ENCODE results near the gene LARGE2. TPM values are rescaled to one million over a fixed set of nuclear protein-coding genes. Genes with fewer than 3 reads are reported as not detected.

The LARGE2 gene
- total and polyA plus RNA-seq, 10 of the 15 experiments (the other 5 are each of a cell fraction or from before 2014, with no cell fraction given): 0.03 to 0.41 (median 0.19) TPM; not detected in 6

DNA sequence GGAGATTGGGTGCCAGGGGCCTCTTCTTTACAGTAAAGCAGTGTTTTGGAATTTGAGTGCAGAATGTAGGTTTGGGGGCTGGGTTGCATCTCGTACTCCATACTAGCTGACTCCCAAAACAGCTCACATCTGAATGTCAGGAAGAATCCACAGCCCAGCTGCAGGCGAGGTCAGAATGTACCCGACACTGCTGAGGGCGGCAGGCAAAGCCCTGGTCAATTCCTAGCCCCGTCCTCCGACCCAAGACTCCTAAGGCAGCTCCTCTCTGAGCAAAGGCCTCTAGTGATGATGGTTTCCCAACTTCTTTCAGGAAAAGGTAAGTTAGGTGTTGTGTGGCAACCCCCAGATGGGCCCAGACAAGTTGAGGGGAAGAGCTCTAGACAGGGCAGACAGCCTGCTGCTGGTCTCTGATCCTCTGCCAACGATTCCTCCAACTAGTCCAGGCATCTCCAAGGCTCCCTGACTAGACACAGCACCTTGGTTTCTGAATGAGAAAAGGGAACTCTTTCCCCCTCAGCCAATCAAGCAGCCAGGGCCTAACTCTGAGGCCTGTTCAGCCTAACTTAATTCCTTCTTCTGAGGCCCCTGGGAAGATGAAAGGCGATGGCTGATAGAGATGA is 8.6 kb downstream of the LARGE2 start:
- intact Hi-C loops (cut with micrococcal nuclease; ENCODE audit: unreplicated experiment): loop anchor here (1.0 kb wide), 2 partner anchors 13 to 191 kb away; no protein-coding TSS in a partner anchor
- TF ChIP-seq HDAC2 (IDR thresholded peaks at IDR 0.05) (no peak), SMAD5 (IDR thresholded peaks at IDR 0.05; ENCODE audit: low read depth) (no peak), TAF1 (IDR thresholded peaks at IDR 0.05; ENCODE audit: borderline replicate concordance, low read depth, low read length) (no peak), ZNF274 (IDR thresholded peaks at IDR 0.05; ENCODE audit: insufficient read depth, insufficient read length) (no peak), POU2F2 (IDR thresholded peaks at IDR 0.05; ENCODE audit: borderline replicate concordance, low read depth, low read length) (no peak), DPF2 (IDR thresholded peaks at IDR 0.05) (no peak), NR2C2 (IDR thresholded peaks at IDR 0.05; ENCODE audit: borderline replicate concordance, control insufficient read depth, insufficient read length, low read depth) (no peak), BHLHE40 (IDR thresholded peaks at IDR 0.05; ENCODE audit: borderline replicate concordance in 1 of 2, low read depth in 2 of 2, low read length in 1 of 2) (no peak), ZNF384 (IDR thresholded peaks at IDR 0.05; ENCODE audit: borderline replicate concordance, low read depth, low read length) (no peak), PAX8 (IDR thresholded peaks at IDR 0.05) (no peak), SP1 (IDR thresholded peaks at IDR 0.05; ENCODE audit: low read depth, low read length) (no peak), NR2C1 (IDR thresholded peaks at IDR 0.05) (no peak), TCF3 (IDR thresholded peaks at IDR 0.05; ENCODE audit: borderline replicate concordance, insufficient read depth, low read depth, low read length) (no peak), PML (IDR thresholded peaks at IDR 0.05; ENCODE audit: low read length) (no peak), MYC (IDR thresholded peaks at IDR 0.05; ENCODE audit: insufficient read depth, insufficient read length, insufficient replicate concordance, low read length, severe bottlenecking) (no peak)
- TF ChIP-seq, protein P1, sequence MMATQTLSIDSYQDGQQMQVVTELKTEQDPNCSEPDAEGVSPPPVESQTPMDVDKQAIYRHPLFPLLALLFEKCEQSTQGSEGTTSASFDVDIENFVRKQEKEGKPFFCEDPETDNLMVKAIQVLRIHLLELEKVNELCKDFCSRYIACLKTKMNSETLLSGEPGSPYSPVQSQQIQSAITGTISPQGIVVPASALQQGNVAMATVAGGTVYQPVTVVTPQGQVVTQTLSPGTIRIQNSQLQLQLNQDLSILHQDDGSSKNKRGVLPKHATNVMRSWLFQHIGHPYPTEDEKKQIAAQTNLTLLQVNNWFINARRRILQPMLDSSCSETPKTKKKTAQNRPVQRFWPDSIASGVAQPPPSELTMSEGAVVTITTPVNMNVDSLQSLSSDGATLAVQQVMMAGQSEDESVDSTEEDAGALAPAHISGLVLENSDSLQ (IDR thresholded peaks at IDR 0.05): no peak
- TF ChIP-seq, protein P2, sequence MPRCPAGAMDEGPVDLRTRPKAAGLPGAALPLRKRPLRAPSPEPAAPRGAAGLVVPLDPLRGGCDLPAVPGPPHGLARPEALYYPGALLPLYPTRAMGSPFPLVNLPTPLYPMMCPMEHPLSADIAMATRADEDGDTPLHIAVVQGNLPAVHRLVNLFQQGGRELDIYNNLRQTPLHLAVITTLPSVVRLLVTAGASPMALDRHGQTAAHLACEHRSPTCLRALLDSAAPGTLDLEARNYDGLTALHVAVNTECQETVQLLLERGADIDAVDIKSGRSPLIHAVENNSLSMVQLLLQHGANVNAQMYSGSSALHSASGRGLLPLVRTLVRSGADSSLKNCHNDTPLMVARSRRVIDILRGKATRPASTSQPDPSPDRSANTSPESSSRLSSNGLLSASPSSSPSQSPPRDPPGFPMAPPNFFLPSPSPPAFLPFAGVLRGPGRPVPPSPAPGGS (IDR thresholded peaks at IDR 0.05; ENCODE audit: borderline replicate concordance, insufficient read depth, low read depth, low read length, poor library complexity, severe bottlenecking): no peak
- H3K4me3 ChIP-seq: no peak overlapping the region
- no peak overlapping the region for H3K9ac ChIP-seq (ENCODE audit: control insufficient read depth, insufficient read depth, low read length)
- ATAC-seq (no peak), FAIRE-seq (no peak), DNase-seq (ENCODE audit: low read depth, low spot score) (no peak)
- no peak overlapping the region for H2AFZ ChIP-seq (ENCODE audit: control insufficient read depth, low read depth, low read length)
- POLR2A ChIA-PET: interaction anchor here (1.6 to 3.1 kb wide), 4 partner anchors 8 to 75 kb away, joined by 6 to 27 read pairs (median 14); partner anchors contain the start of gene PEX16
- H3K4me1 ChIP-seq (ENCODE audit: control insufficient read depth, insufficient read depth, low read length): peaks cover 51% of the 10 kb centered on the region
- SMC1A ChIA-PET (ENCODE audit: uncharacterized antibody, unreplicated experiment): interaction anchor here (0.7 to 2.9 kb wide), 11 partner anchors 7 to 187 kb away, joined by 3 to 31 read pairs (median 7); partner anchors contain the start of genes CRY2 and PEX16
- H3K27ac ChIP-seq (ENCODE audit: control insufficient read depth, insufficient read depth): no peak overlapping the region
- H3K9me3 ChIP-seq (replicated peaks; ENCODE audit: control insufficient read depth, insufficient read depth, low read length): no peaks in the 10 kb centered on the region
- WGBS (ENCODE audit: insufficient coverage, insufficient replicate concordance, low lambda C conversion rate, missing lambda C conversion rate): 82% methylated on average over 8 of the region's 8 CpGs
- no peaks in the 10 kb centered on the region for H3K79me2 ChIP-seq (ENCODE audit: control insufficient read depth, insufficient read depth, low read length)
- H3K27me3 ChIP-seq (replicated peaks in 1 of 2; ENCODE audit: control insufficient read depth in 2 of 2, insufficient read depth in 2 of 2, low read length in 1 of 2): no peaks in the 10 kb centered on the region
- no peak overlapping the region for H3K4me2 ChIP-seq (ENCODE audit: control insufficient read depth, insufficient read depth)
- RAD21 ChIA-PET (ENCODE audit: unreplicated experiment): interaction anchor here (0.7 to 3.2 kb wide), 15 partner anchors 8 to 187 kb away, joined by 3 to 29 read pairs (median 4); partner anchors contain the start of genes CRY2 and PEX16
- no TSS peak for BruUV-seq (replicated peaks)
- H4K20me1 ChIP-seq (ENCODE audit: control insufficient read depth, insufficient read depth): peaks cover 6% of the 10 kb centered on the region
- CTCF ChIA-PET: interaction anchor here (0.9 to 3.3 kb wide), 11 partner anchors 8 to 308 kb away, joined by 3 to 20 read pairs (median 4); partner anchors contain the start of gene PEX16
- in situ Hi-C loops (cut with MboI): no loop called here
- H3K36me3 ChIP-seq (ENCODE audit: control insufficient read depth in 2 of 2, insufficient read depth in 2 of 2, low read length in 1 of 2): peaks cover 3 to 12% of the 10 kb centered on the region in 2 experiments; a peak in 2 of 4 replicates

All from GM12878 (cell line).